ENCODE data around the gene GPR183. TPM values are rescaled to one million over a fixed set of nuclear protein-coding genes. Genes with fewer than 3 reads are reported as not detected.
A peak's percentile ranks its signal among the peaks of the same experiment; 100 is the strongest.

Gene GPR183
- total and polyA plus RNA-seq, 2 experiments from 2014 or later = 0.25 TPM; not detected in 1

- H3K27me3 ChIP-seq (replicated peaks; ENCODE audit: insufficient read depth) = no peaks in the 10 kb centered on the region
Measured at GRCh38 chr13:99268822-99269221, 38.4 kb downstream of the GPR183 start.

GRCh38 chr13:99267927-99268326 is 39.3 kb downstream of the GPR183 start:
- Histone ChIP-seq H3K27ac (no peak overlapping the region), H3K79me2 (ENCODE audit: insufficient read depth) (no peaks in the 10 kb centered on the region; the same call in 1 of the 2 replicates), H3K4me1 (ENCODE audit: insufficient read depth) (no peaks in the 10 kb centered on the region), H3K4me2 (ENCODE audit: unreplicated experiment) (no peak overlapping the region), H3K9me3 (ENCODE audit: low read depth) (no peaks in the 10 kb centered on the region), H3K27me3 (replicated peaks; ENCODE audit: insufficient read depth) (no peaks in the 10 kb centered on the region), H4K20me1 (ENCODE audit: insufficient read depth) (no peaks in the 10 kb centered on the region), H3F3A (ENCODE audit: insufficient read depth) (no peaks in the 10 kb centered on the region; the same call in 1 of the 2 replicates), H3K9ac (no peak overlapping the region), H3K9me2 (ENCODE audit: insufficient read depth) (no peaks in the 10 kb centered on the region), H3K4me3 (no peak overlapping the region), H3K36me3 (ENCODE audit: low read depth) (no peaks in the 10 kb centered on the region), H2AFZ (no peak overlapping the region)
- no peak for DNase-seq
- no peak for TF ChIP-seq EZH2phosphoT487 (IDR thresholded peaks at IDR 0.05; ENCODE audit: insufficient read depth, low read depth)
- TF ChIP-seq EZH2 (IDR thresholded peaks at IDR 0.05; ENCODE audit: insufficient read depth, poor library complexity, severe bottlenecking) = no peak
- 97 to 98% methylated on average over 4 of the region's 4 CpGs for WGBS, 2 experiments (ENCODE audit: low coverage in 1 of 2, low lambda C conversion rate in 2 of 2, missing lambda C conversion rate in 2 of 2)
- in situ Hi-C loops (cut with MboI) = loop anchor here (10.0 kb wide), 1 partner anchor 93 kb away; no protein-coding TSS in a partner anchor

More at GRCh38 chr13:99268822-99269221, 38.4 kb downstream of the GPR183 start:
- Histone ChIP-seq H3F3A (ENCODE audit: insufficient read depth) (no peaks in the 10 kb centered on the region; the same call in 1 of the 2 replicates), H3K9me3 (ENCODE audit: low read depth) (no peaks in the 10 kb centered on the region), H2AFZ (no peak overlapping the region), H3K4me1 (ENCODE audit: insufficient read depth) (no peaks in the 10 kb centered on the region), H3K9me2 (ENCODE audit: insufficient read depth) (no peaks in the 10 kb centered on the region), H3K9ac (no peak overlapping the region), H3K4me3 (no peak overlapping the region), H4K20me1 (ENCODE audit: insufficient read depth) (no peaks in the 10 kb centered on the region), H3K36me3 (ENCODE audit: low read depth) (no peaks in the 10 kb centered on the region), H3K27ac (no peak overlapping the region), H3K79me2 (ENCODE audit: insufficient read depth) (no peaks in the 10 kb centered on the region; the same call in 1 of the 2 replicates), H3K4me2 (ENCODE audit: unreplicated experiment) (no peak overlapping the region)
- 80 to 82% methylated on average over 3 of the region's 3 CpGs for WGBS, 2 experiments (ENCODE audit: low coverage in 1 of 2, low lambda C conversion rate in 2 of 2, missing lambda C conversion rate in 2 of 2)
- TF ChIP-seq EZH2phosphoT487 (IDR thresholded peaks at IDR 0.05; ENCODE audit: insufficient read depth, low read depth) (no peak), EZH2 (IDR thresholded peaks at IDR 0.05; ENCODE audit: insufficient read depth, poor library complexity, severe bottlenecking) (no peak)
- in situ Hi-C loops (cut with MboI) = loop anchor here (10.0 kb wide), 1 partner anchor 94 kb away; no protein-coding TSS in a partner anchor
- DNase-seq = no peak

GRCh38 chr13:99266827-99267226 is 40.4 kb downstream of the GPR183 start:
- Histone ChIP-seq H3K9ac (no peak overlapping the region), H3K4me3 (no peak overlapping the region), H3K27me3 (replicated peaks; ENCODE audit: insufficient read depth) (no peaks in the 10 kb centered on the region), H3K79me2 (ENCODE audit: insufficient read depth) (no peaks in the 10 kb centered on the region), H3F3A (ENCODE audit: insufficient read depth) (no peaks in the 10 kb centered on the region; the same call in 1 of the 2 replicates), H4K20me1 (ENCODE audit: insufficient read depth) (no peaks in the 10 kb centered on the region), H3K4me2 (ENCODE audit: unreplicated experiment) (no peak overlapping the region), H3K4me1 (ENCODE audit: insufficient read depth) (no peaks in the 10 kb centered on the region), H3K9me3 (ENCODE audit: low read depth) (no peaks in the 10 kb centered on the region), H3K36me3 (ENCODE audit: low read depth) (no peaks in the 10 kb centered on the region), H2AFZ (no peak overlapping the region), H3K9me2 (ENCODE audit: insufficient read depth) (no peaks in the 10 kb centered on the region), H3K27ac (no peak overlapping the region)
- TF ChIP-seq EZH2 (IDR thresholded peaks at IDR 0.05; ENCODE audit: insufficient read depth, poor library complexity, severe bottlenecking) (no peak), EZH2phosphoT487 (IDR thresholded peaks at IDR 0.05; ENCODE audit: insufficient read depth, low read depth) (no peak)
- 77 to 84% methylated on average over 6 of the region's 6 CpGs for WGBS, 2 experiments (ENCODE audit: low coverage in 1 of 2, low lambda C conversion rate in 2 of 2, missing lambda C conversion rate in 2 of 2)
- no peak for DNase-seq
- in situ Hi-C loops (cut with MboI) = loop anchor here (10.0 kb wide), 1 partner anchor 92 kb away; no protein-coding TSS in a partner anchor

GRCh38 chr13:99265821-99266426 is 41.3 kb downstream of the GPR183 start:
- in situ Hi-C loops (cut with MboI) = loop anchor here (10.0 kb wide), 1 partner anchor 91 kb away; no protein-coding TSS in a partner anchor
- Histone ChIP-seq H3K9me2 (ENCODE audit: insufficient read depth) (no peaks in the 10 kb centered on the region), H2AFZ (no peak overlapping the region), H3K79me2 (ENCODE audit: insufficient read depth) (no peaks in the 10 kb centered on the region; the same call in 1 of the 2 replicates), H3K9ac (no peak overlapping the region), H3K9me3 (ENCODE audit: low read depth) (no peaks in the 10 kb centered on the region), H3K4me1 (ENCODE audit: insufficient read depth) (no peaks in the 10 kb centered on the region), H3K4me2 (ENCODE audit: unreplicated experiment) (no peak overlapping the region), H3K4me3 (no peak overlapping the region), H3F3A (ENCODE audit: insufficient read depth) (no peaks in the 10 kb centered on the region; the same call in 1 of the 2 replicates), H3K36me3 (ENCODE audit: low read depth) (no peaks in the 10 kb centered on the region), H4K20me1 (ENCODE audit: insufficient read depth) (no peaks in the 10 kb centered on the region), H3K27ac (no peak overlapping the region), H3K27me3 (replicated peaks; ENCODE audit: insufficient read depth) (no peaks in the 10 kb centered on the region)
- DNase-seq = peak; percentile 72
- 24 to 27% methylated on average over 3 of the region's 3 CpGs for WGBS, 2 experiments (ENCODE audit: low coverage in 1 of 2, low lambda C conversion rate in 2 of 2, missing lambda C conversion rate in 2 of 2)
- TF ChIP-seq EZH2phosphoT487 (IDR thresholded peaks at IDR 0.05; ENCODE audit: insufficient read depth, low read depth) (no peak), EZH2 (IDR thresholded peaks at IDR 0.05; ENCODE audit: insufficient read depth, poor library complexity, severe bottlenecking) (no peak)

Data from GM23248 (cell line).